Lower leg skin (tissue), 3 donors: ENCODE data around the gene FBXL15.

ENCODE experiments used
- CTCF ChIP-seq, 3 donors: fragments of 450-650 bp; IDR thresholded peaks; one replicate each; pipeline ENCODE4 v1.5.1; 2016; ENCODE audit warnings: antibody characterized with exemption in 3 of 3, mild to moderate bottlenecking in 3 of 3, moderate library complexity in 2 of 3
- POLR2A ChIP-seq, 2 donors: fragments of 450-650 bp; IDR thresholded peaks; one replicate each; pipeline ENCODE4 v1.6.1; 2016 to 2017; ENCODE audit warnings: antibody characterized with exemption in 2 of 2, mild to moderate bottlenecking in 1 of 2, moderate library complexity in 1 of 2

DNA sequence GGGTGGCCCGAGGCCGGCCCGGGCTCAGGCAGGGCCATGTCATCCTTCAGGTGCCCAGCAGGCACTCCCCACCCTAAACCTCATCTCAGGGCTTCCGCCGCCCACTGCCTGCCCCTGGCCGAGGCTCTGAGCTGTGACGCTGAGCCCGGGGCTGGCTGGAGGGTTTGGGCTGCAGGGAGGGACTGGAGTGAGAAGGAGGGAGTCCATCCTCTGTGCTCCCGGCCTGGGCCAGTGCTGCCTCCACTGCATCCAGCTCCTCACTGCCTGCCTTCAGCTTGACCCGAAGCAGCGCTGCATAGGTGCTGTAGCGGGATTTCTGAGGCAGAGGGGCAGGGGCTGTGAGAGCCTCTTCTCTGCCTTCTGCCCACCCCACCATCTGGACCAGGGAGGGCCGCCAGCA, 17.5 kb upstream of the FBXL15 start:
- no peak for TF ChIP-seq CTCF (IDR thresholded peaks at IDR 0.05)
- TF ChIP-seq POLR2A (IDR thresholded peaks at IDR 0.05) = no peak
